GM23338 (cell line): ENCODE data around the gene HTR1B.

Experiments used
- CTCF ChIP-seq, 2 experiments: fragments of 200-600 bp in 1 of 2; sonication (generic) in 1 of 2; conservative IDR thresholded peaks; 2 replicates each; pipeline versions ENCODE4 v1.5.1 to v1.6.1; 2016 to 2017; ENCODE audit warnings: antibody characterized with exemption in 2 of 2, low read depth in 2 of 2, mild to moderate bottlenecking in 2 of 2, moderate library complexity in 1 of 2
- EZH2phosphoT487 ChIP-seq: fragments of 200-600 bp; sonication (generic); IDR thresholded peaks from one replicate; pipeline ENCODE4 v1.8.1; 2018; ENCODE audit warnings: antibody characterized with exemption; ENCODE audit not compliant: unreplicated experiment
- NANOG ChIP-seq: IDR thresholded peaks from 2 replicates; pipeline ENCODE4 v1.6.1; 2016; ENCODE audit warnings: antibody characterized with exemption, borderline replicate concordance
- POLR2AphosphoS5 ChIP-seq: IDR thresholded peaks from 2 replicates; pipeline ENCODE4 v1.6.1; 2016; ENCODE audit warnings: antibody characterized with exemption, low read depth

- TF ChIP-seq NANOG (no peak), CTCF (conservative IDR thresholded peaks at IDR 0.05; ENCODE audit: low read depth in 2 of 2) (no peak), EZH2phosphoT487 (no peak), POLR2AphosphoS5 (no peak)
Observed at GRCh38 chr6:77425671-77426070, 37.6 kb downstream of the HTR1B start.
